GM21529 (cell line): Measurements from ENCODE around the gene SIN3A.
"Not testable (repeated sequence)": the region's sequence is repeated elsewhere in the genome, so short reads cannot be mapped to it uniquely, and the experiment has no call there.

Experiments
- ATAC-seq: cut with Tn5 transposase; IDR thresholded peaks from one replicate; pipeline ENCODE4 v1.9.1; 2021; ENCODE audit not compliant: unreplicated experiment

SIN3A gene

GRCh38 chr15:75338661-75339240, 112.7 kb downstream of the SIN3A start:
- no peak for ATAC-seq

DNA sequence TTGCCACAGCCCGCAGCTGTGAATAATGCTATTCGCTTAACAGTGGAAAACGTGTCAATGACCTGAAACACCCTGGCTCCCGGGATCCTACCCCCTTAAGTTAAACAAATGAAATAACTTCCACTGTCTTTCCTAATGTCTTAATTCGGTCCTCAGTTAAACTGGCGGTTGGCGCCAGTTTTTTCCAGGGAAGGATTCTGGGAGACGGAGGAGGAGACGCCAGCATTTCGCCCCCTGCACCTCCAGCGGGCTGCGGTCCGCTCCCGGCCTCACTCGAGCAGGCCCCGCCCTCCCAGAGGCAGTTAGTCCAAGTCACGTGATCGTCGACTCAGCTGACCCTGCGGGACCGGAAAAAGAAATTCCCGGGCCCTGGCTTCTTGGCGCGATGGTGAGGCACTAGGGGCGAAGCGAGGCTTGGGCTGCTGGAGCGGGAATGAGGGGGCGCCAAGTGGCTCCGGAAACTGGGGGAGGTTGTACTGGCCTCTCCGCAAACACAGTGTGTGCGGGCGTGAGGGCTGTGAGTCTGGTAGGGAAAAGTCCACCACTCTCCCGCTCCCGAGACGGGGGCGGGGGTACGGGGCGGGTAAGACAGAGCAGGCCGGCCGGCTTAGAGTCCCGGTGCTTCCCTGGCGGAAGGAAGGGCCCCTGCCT, 115.7 kb downstream of the SIN3A start, which contains the start of gene COMMD4:
COMMD4 (plus strand) TSS at position 359 of the 651 bp plus-strand sequence; CDS start at position 386, 27 bp downstream.
- no peak for ATAC-seq

DNA sequence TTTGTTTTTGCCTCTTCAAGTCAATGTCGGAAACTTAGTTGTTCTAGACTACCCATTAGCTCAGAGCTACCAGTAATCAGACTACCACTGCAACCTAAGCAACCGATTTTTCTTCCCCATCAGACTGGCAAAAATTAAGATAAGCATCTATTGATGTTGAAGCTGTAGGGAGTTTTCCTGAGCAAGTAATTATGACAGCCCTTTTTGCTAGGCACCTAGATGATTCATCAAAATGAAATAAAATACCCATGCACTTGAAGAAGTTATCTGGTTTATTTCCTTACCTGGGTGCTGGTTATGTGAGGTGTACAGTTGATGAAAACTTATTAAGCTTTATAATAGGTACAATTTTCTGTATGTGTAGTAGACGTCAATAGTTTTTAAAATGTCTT, 116.2 kb downstream of the SIN3A start:
- ATAC-seq, result no peak

DNA sequence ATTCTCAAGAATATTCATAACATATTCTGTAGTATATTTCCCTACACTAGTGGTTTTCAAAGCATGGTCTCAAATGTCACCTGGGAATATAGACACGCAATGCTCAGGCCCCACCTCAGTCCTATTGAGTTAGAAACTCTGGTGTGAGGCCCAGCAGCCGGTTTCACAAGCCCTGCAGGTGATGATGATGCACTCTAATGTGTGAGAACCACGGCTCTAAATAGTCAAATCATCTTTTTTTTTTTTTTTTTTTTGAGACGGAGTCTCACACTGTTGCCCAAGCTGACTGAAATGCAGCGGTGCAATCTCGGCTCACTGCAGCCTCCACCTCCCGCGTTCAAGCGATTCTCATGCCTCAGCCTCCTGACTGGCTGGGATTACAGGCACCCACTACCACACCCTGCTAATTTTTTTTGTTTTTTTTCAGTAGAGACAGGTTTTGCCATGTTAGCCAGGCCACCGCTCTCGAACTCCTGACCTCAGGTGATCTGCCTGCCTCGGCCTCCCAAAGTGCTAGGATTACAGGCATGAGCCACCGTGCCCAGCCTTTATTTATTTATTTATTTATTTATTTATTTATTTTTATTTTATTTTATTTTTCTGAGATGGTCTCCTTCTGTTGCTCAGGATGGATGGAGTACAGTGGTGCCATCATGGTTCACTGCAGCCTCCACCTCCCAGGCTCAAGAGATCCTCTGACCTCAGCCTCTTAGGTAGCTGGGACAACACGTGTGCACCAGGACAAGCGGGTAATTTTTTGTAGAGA, 117.7 kb downstream of the SIN3A start:
- not testable (repeated sequence) for ATAC-seq

DNA sequence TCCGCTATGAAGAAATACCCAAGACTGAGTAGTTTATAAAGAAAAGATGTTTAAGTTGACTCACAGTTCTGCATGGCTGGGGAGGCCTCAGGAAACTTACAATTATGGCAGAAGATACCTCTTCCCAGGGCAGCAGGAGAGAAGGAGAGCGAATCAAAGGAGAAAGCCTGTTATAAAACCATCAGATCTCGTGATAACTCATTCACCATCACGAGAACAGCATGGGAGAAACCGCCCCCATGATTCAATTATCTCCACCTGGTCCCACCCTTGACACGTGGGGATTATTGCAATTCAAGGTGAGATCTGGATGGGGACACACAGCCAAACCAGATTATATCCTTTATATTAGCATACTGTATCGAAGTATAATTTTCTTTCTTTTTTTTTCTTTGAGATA, 119.4 kb downstream of the SIN3A start:
- ATAC-seq, result not testable (repeated sequence)

GRCh38 chr15:75329571-75329970, 121.9 kb downstream of the SIN3A start:
- no peak for ATAC-seq

GRCh38 chr15:75328493-75329314, 122.8 kb downstream of the SIN3A start:
- ATAC-seq, result no peak

- ATAC-seq, result no peak
Observed at GRCh38 chr15:75327491-75327890, 124.0 kb downstream of the SIN3A start.

DNA sequence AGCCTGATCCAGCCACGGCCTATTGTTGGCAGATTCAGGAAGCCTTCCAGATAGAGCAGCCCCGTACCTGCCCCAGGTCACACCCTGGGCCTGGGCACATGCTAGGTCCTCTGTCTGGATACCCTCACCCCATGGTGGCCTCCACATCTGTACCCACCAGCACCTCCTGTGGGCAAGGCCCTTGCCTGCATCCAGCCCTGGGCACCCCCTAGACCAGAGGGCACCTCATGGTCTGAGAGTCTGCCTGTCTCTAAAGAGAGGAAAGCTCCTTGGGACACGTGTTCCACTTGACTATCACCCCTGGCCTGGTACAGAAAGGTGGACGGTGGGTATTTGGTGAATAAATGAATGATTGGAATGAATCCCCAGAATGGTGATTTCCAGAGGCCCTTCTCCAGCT, 124.5 kb downstream of the SIN3A start:
- ATAC-seq, result no peak

DNA sequence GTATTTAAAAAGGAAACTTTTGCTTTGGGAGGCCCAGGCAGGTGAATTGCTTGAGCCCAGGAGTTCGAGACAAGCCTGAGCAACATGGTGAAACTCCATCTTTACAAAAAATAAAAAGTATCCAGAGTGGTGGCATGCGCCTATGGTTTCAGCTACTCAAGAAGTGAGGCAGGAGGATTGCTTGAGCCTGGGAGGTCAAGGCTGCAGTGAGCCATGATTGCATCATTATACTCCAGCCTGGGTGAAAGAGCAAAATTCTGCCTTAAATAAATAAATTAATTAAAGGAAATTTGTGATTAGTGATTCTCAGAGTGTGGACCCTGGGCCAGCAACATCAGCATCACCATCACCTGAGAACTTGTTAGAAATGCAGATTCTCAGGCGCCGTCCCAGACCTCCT, 125.6 kb downstream of the SIN3A start:
- ATAC-seq, result no peak

GRCh38 chr15:75321711-75322110, 129.8 kb downstream of the SIN3A start:
- no peak for ATAC-seq
